ENCODE measurements around the gene EIF2AK2. TPM values are rescaled to one million over a fixed set of nuclear protein-coding genes. Genes with fewer than 3 reads are reported as not detected.

Gene EIF2AK2
- total RNA-seq, 6 experiments from 2014 or later, result 42.7 to 55.2 (median 45.7) TPM

DNA sequence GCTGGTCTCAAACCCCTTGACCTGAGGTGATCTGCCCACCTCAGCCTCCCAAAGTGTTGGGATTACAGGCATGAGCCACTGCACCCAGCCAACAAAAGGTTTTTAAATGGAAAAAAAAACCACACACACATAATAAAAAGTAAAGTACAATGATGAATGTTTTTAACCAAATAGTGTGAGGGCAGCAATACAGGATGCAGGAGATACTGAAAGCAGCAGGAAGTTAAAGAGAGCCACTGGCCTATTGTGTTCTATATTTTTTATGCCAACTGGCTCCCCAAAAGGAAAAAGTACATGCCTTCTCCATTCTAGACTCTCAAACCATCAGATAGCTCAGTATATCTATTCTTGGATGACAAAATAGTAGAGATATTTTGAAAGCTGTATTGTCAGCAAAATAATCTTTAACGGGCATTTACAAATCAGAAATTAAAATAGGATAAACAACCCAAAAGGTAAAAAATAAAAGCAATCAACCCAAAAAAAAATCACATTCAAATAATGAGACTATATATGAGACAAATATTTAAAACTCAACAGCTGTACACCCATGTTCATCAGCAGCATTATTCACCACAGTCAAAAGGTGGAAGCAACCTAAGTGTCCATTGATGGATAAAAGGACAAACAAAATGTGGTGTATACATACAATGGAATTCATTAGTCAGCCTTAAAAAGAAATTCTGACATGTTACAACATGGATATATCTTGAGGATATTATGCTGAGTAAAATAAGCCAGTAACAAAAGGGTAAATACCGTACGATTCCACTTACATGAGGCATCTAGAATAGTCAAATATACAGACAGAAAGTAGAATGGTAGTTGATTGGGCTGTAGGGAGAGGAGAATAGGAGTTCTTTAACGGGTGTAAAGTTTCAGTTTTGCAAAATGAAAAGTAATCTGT is 46.2 kb downstream of the EIF2AK2 start:
- H3K27ac Mint-ChIP-seq, result no peak overlapping the region
- H3K36me3 Mint-ChIP-seq (ENCODE audit: low read depth), result peaks cover 28% of the 10 kb centered on the region
- DNase-seq, result no peak
- no peaks in the 10 kb centered on the region for H3K9me3 Mint-ChIP-seq
- TF ChIP-seq, protein P1, sequence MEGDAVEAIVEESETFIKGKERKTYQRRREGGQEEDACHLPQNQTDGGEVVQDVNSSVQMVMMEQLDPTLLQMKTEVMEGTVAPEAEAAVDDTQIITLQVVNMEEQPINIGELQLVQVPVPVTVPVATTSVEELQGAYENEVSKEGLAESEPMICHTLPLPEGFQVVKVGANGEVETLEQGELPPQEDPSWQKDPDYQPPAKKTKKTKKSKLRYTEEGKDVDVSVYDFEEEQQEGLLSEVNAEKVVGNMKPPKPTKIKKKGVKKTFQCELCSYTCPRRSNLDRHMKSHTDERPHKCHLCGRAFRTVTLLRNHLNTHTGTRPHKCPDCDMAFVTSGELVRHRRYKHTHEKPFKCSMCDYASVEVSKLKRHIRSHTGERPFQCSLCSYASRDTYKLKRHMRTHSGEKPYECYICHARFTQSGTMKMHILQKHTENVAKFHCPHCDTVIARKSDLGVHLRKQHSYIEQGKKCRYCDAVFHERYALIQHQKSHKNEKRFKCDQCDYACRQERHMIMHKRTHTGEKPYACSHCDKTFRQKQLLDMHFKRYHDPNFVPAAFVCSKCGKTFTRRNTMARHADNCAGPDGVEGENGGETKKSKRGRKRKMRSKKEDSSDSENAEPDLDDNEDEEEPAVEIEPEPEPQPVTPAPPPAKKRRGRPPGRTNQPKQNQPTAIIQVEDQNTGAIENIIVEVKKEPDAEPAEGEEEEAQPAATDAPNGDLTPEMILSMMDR (IDR thresholded peaks at IDR 0.05), result no peak
- no peaks in the 10 kb centered on the region; the same call in 1 of the 2 replicates for H3K4me1 Mint-ChIP-seq (ENCODE audit: low read depth)
- H3K27me3 Mint-ChIP-seq (ENCODE audit: insufficient read depth), result peaks cover 2% of the 10 kb centered on the region; the same call in 1 of the 2 replicates
- no peak overlapping the region for H3K4me3 Mint-ChIP-seq

DNA sequence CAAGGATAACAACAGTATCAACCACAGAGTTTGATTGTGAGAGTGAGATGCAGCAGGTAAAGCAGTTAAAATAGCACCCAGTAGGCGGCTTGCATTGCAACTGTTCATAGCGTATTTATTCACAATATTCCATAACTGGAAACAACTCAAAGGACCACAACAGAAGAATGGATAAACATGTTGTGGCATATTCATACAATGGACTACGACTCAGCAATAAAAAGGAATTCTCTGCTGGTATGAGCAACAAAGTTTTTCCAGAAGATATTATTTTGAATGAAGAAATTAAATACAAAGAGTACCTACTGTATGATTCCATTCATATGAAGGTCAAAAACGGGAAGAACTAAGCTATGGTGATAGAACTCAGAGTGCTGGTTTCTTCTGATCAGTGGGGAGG is 47.3 kb downstream of the EIF2AK2 start:
- no peak overlapping the region for H3K4me3 Mint-ChIP-seq
- TF ChIP-seq, protein P1 (IDR thresholded peaks at IDR 0.05), result no peak
- no peaks in the 10 kb centered on the region for H3K9me3 Mint-ChIP-seq
- DNase-seq, result no peak
- peaks cover 36% of the 10 kb centered on the region for H3K36me3 Mint-ChIP-seq (ENCODE audit: low read depth)
- peaks cover 3% of the 10 kb centered on the region for H3K4me1 Mint-ChIP-seq (ENCODE audit: low read depth)
- peaks cover 2% of the 10 kb centered on the region; the same call in 1 of the 2 replicates for H3K27me3 Mint-ChIP-seq (ENCODE audit: insufficient read depth)
- no peak overlapping the region for H3K27ac Mint-ChIP-seq

DNA sequence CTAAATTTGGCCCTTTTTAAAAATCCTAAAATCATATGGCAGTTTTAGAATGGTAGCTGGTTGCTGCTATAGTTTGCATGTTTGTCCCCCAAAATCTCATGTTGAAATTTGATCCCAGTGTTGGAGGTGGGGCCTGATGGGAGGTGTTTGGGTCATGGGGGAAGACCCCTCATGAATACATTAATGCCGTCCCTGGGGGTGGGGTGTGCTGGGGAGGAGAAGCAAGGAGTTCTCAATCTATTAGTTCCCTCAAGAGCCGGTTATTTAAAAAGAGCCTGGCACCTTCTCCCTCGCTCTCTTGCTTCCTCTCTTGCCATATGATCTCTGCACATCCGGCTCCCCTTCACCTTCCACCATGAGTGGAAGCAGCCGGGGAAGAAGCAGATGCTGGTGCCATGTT is 51.6 kb downstream of the EIF2AK2 start:
- Mint-ChIP-seq H3K4me1 (ENCODE audit: low read depth) (peaks cover 17% of the 10 kb centered on the region), H3K27me3 (ENCODE audit: insufficient read depth) (no peaks in the 10 kb centered on the region; the same call in 1 of the 2 replicates), H3K27ac (no peak overlapping the region), H3K9me3 (no peaks in the 10 kb centered on the region), H3K4me3 (no peak overlapping the region), H3K36me3 (ENCODE audit: low read depth) (peaks cover 57% of the 10 kb centered on the region)
- DNase-seq, result no peak
- TF ChIP-seq, protein P1 (IDR thresholded peaks at IDR 0.05), result no peak

DNA sequence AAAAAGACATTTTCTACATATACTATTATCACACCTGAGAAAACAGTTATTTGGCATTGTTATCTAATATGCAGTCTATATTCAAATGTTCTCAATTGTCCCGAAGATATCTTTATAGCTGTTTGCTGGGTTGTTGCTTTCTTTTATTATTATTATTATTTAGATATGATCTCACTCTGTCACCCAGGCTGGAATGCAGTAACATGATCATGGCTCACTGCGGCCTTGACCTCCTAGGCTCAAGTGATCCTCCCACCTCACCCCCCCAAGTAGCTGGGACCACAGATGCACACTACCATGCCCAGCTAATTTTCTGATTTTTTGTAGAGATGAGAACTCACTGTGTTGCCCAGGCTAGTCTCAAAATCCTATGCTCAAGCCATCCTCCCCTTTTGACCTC is 52.6 kb downstream of the EIF2AK2 start:
- Mint-ChIP-seq H3K36me3 (ENCODE audit: low read depth) (peaks cover 61% of the 10 kb centered on the region), H3K27me3 (ENCODE audit: insufficient read depth) (no peaks in the 10 kb centered on the region; the same call in 1 of the 2 replicates), H3K4me1 (ENCODE audit: low read depth) (peaks cover 17% of the 10 kb centered on the region), H3K27ac (no peak overlapping the region; the same call in 1 of the 2 replicates), H3K4me3 (no peak overlapping the region; the same call in 1 of the 2 replicates), H3K9me3 (no peaks in the 10 kb centered on the region)
- DNase-seq, result no peak
- TF ChIP-seq, protein P1 (IDR thresholded peaks at IDR 0.05), result no peak

DNA sequence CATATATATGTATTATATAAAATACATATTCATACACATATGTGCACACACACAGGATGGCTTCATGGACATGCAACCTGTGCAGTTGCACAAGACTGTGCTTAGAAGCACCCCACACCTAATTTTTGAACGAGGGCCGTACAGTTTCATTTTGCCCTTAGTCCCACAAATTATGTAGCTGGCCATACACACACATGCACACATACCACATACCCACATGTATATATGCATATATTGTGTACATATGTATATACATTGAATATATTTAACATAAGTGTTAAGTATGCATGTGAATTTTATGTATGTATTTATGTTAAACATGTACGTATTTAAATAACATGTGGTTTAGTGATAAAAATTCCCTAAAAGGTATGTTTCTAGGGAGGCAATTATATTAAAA is 54.2 kb downstream of the EIF2AK2 start:
- Mint-ChIP-seq H3K9me3 (no peaks in the 10 kb centered on the region), H3K4me1 (ENCODE audit: low read depth) (peaks cover 17% of the 10 kb centered on the region), H3K4me3 (no peak overlapping the region), H3K27me3 (ENCODE audit: insufficient read depth) (no peaks in the 10 kb centered on the region; the same call in 1 of the 2 replicates), H3K27ac (no peak overlapping the region), H3K36me3 (ENCODE audit: low read depth) (peaks cover 49% of the 10 kb centered on the region)
- TF ChIP-seq, protein P1 (IDR thresholded peaks at IDR 0.05), result no peak
- DNase-seq, result no peak

Data from HFFc6 (cell line).